HEK293T (cell line): ENCODE measurements around the gene SMDT1.

Experiments
- ARNT ChIP-seq: fragments of 450-650 bp; IDR thresholded peaks from 2 replicates; pipeline ENCODE4 v1.6.1; 2017; ENCODE audit warnings: mild to moderate bottlenecking
- BHLHE40 ChIP-seq: fragments of 450-650 bp; IDR thresholded peaks from 2 replicates; pipeline ENCODE4 v1.6.1; 2016; ENCODE audit warnings: mild to moderate bottlenecking, moderate library complexity, borderline replicate concordance
- FOXA1 ChIP-seq: fragments of 450-650 bp; IDR thresholded peaks from 2 replicates; pipeline ENCODE4 v1.6.1; 2016; ENCODE audit warnings: mild to moderate bottlenecking
- FOXM1 ChIP-seq: fragments of 450-650 bp; IDR thresholded peaks from 2 replicates; pipeline ENCODE4 v1.6.1; 2017; ENCODE audit warnings: mild to moderate bottlenecking, borderline replicate concordance
- HDGF ChIP-seq: fragments of 450-650 bp; IDR thresholded peaks from 2 replicates; pipeline ENCODE4 v1.6.1; 2017; ENCODE audit warnings: antibody characterized with exemption, borderline replicate concordance
- LEF1 ChIP-seq: fragments of 450-650 bp; IDR thresholded peaks from 2 replicates; pipeline ENCODE4 v1.6.1; 2017; ENCODE audit warnings: mild to moderate bottlenecking, borderline replicate concordance
- NFRKB ChIP-seq: fragments of 450-650 bp; IDR thresholded peaks from 2 replicates; pipeline ENCODE4 v1.6.1; 2016; ENCODE audit warnings: mild to moderate bottlenecking, moderate library complexity
- SP1 ChIP-seq: fragments of 450-650 bp; IDR thresholded peaks from 2 replicates; pipeline ENCODE4 v1.6.1; 2017
- SUZ12 ChIP-seq: fragments of 450-650 bp; IDR thresholded peaks from 2 replicates; pipeline ENCODE4 v1.6.1; 2016; ENCODE audit warnings: mild to moderate bottlenecking
- TARDBP ChIP-seq: fragments of 450-650 bp; IDR thresholded peaks from 2 replicates; pipeline ENCODE4 v1.6.1; 2016
- ZNF384 ChIP-seq: fragments of 450-650 bp; IDR thresholded peaks from 2 replicates; pipeline ENCODE4 v1.6.1; 2016

DNA sequence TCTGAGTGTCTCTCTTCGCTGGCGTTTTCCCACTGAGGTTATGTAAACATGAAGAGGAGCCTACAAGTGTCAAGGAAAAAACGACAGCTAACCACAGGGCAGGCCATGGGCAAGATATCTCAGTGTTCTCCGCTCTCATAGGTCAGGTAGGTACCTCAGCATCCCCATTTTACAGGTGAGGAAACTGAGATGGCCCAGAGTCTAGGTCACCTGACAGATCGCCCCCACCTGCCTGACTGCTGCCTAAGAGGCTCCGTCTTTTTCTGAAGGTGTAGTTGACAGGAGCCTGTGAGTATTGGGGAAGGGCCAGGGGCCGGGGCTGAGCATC lies 11.9 kb downstream of the SMDT1 start:
- TF ChIP-seq SUZ12 (no peak), BHLHE40 (no peak), FOXM1 (peak; percentile 19; the same call in 1 of the 2 replicates), HDGF (no peak), SP1 (no peak), NFRKB (no peak), LEF1 (no peak), ZNF384 (no peak), TARDBP (no peak), FOXA1 (no peak), ARNT (no peak)
